ENCODE results near the gene DPY19L1.
"Not testable (repeated sequence)": the region's sequence is repeated elsewhere in the genome, so short reads cannot be mapped to it uniquely, and the experiment has no call there.

The DPY19L1 gene

GRCh38 chr7:35037211-35037525 lies at the start of gene DPY19L1:
DPY19L1 (minus strand) TSS chr7:35037485; CDS start chr7:35037394, 91 bp downstream.
- FAIRE-seq: no peak

- FAIRE-seq: not testable (repeated sequence)
Observed at GRCh38 chr7:35079517-35079916, 42.2 kb upstream of the DPY19L1 start.

DNA sequence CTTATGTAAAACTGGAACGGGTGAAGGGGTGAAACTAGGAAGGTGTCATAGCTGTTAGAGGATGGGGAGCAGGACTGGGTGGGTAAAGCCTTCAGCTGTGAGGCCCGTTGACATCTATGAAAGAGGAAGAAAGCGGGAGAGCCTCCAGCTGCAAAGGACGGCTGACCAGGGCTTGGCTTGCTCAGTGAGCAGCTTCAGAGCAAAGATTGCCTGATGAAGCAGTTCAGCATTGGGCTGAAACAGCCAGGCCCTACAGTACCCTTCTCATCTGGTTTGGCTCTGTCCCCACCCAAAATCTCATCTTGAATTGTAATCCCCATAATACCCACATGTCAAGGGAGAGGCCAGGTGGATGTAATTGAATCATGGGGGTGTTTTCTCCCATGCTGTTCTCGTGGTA lies 36.7 kb upstream of the DPY19L1 start:
- FAIRE-seq: not testable (repeated sequence)

GRCh38 chr7:35072950-35073827 lies 35.9 kb upstream of the DPY19L1 start:
- FAIRE-seq: not testable (repeated sequence)

- FAIRE-seq: not testable (repeated sequence)
Observed at GRCh38 chr7:35069084-35069483, 31.8 kb upstream of the DPY19L1 start.

GRCh38 chr7:35065382-35065781 lies 28.1 kb upstream of the DPY19L1 start:
- not testable (repeated sequence) for FAIRE-seq

- not testable (repeated sequence) for FAIRE-seq
Observed at GRCh38 chr7:35058571-35058970, 21.3 kb upstream of the DPY19L1 start.

DNA sequence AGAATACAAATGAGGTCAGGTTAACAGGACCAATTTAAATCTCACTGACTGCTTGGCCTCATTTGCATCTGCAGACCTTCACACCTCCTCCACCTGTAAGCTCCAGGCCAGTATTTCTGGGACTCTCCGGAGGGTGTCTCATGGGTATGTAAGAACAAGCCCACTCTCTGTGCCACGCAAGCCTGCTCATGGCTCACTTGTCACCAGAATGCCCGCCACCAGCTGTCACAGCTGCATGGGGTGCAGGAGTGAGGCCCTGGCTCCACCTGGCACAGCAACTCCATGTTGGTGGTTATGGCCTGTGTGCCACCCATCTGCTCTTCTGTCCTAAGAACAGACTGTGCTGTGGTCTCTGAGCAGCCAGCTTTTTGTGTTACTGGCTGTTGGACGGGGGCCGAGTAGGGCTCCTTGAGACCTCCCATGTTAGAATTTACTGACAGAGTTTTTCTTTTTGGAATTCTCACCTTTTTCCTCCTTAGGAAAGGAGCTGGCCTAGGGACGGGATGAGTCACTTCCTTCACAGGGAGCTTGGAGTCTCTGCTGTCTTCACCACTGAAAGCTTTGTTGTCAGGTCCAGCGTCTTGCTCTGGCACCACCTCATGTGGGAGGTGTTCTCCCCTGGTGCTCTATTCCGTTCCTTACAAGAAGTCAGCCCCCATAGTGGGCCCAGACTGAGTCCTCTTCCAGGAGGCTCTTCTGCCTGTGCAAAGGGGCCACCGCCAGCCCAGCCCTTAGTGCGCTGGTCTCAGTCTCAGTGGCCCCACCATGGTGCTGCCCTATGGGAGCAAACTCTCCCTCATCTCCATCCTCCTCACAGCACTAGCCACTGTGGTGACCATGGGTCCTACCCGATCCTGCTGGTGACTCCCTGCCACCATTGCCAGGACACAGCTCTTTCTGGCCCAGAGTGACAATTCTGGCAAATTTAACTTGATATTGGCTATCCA lies 20.5 kb upstream of the DPY19L1 start:
- FAIRE-seq: not testable (repeated sequence)

DNA sequence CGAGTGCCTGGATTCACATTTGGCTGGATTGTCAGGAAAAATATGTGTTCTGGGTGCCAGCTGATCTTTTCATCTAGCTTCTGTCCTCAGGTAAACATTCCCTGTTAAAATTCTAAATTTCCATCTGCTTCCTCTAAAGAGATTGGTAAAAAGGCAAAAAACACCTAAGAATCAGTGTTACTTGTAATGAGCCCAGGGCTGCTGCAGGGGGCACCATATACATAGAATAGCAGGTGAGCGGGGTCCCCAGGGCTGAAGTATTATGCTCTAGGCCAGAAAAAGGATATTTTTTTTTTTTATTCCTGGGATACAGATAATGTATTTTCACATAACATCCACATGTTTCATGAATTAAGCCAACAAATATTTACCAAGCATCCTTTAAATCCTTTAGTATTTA lies 18.4 kb upstream of the DPY19L1 start:
- FAIRE-seq: peak; percentile 34

DNA sequence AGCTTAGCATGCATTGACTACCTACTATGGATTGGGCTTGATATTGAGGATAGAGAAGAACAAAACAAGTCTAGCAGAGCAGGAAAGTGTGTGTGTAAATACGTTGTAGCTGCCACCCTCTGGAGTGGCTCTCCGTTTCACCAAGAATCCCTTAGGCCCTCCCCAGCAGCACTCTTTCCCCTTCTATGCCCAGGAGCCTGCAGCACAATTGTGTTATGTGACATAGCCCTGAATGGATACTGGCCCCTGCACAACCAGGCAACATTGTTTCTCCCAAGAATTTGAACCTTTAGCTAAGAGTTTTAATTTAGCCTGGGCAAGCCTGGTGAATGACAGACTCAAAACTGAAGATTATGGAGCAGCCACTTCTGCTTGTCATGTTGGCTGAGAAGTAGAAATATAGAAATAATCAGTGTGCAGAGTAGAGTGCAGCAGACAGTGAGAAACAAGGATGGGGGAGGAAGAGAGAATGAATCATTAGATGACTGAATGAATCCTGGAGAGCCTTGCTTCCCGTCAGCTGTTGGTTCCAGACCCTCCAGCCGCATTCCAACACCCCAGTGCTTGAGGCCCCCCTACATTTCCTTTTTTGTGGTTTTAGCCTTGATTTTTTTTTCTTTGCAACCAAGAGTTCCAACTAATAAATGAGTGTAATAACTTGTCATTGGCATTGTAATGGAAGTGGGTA lies 16.3 kb upstream of the DPY19L1 start:
- FAIRE-seq: not testable (repeated sequence)

GRCh38 chr7:35048390-35048789 lies 11.1 kb upstream of the DPY19L1 start:
- not testable (repeated sequence) for FAIRE-seq

GRCh38 chr7:35047912-35048305 lies 10.6 kb upstream of the DPY19L1 start:
- not testable (repeated sequence) for FAIRE-seq

DNA sequence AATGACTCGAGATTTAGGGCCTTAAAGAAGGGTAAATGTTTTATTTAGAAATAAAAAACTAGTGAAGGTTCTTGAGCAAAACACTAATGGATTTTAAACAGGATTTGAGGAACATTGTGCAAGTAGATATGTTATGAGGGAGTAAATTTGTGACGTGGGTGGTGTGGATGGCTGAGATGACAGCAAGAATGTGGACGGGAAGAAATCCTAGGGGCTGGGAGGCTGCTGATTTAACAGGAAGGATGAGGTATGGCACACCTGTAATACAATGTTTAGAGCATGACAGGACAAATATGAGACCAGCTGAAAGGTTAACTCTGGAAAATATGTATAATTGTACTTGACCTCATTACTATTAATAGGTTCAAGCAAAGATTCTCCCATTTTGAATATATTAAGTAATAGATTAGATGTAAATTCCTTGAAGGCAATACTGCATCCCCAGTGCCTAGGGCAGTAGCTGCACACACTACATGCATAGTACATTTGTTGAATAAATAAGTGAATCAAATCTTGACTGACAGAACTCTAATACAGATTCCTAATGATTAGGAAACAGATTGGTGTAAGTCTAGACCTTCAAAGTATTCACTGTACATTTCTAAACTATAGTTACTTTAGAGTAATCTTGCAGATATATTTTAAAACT lies 10.1 kb upstream of the DPY19L1 start:
- not testable (repeated sequence) for FAIRE-seq

GRCh38 chr7:35043301-35043700 lies 6.0 kb upstream of the DPY19L1 start:
- not testable (repeated sequence) for FAIRE-seq

- no peak for FAIRE-seq
Observed at GRCh38 chr7:35040906-35041305, 3.6 kb upstream of the DPY19L1 start.

GRCh38 chr7:35039343-35039742 lies 2.1 kb upstream of the DPY19L1 start:
- no peak for FAIRE-seq

DNA sequence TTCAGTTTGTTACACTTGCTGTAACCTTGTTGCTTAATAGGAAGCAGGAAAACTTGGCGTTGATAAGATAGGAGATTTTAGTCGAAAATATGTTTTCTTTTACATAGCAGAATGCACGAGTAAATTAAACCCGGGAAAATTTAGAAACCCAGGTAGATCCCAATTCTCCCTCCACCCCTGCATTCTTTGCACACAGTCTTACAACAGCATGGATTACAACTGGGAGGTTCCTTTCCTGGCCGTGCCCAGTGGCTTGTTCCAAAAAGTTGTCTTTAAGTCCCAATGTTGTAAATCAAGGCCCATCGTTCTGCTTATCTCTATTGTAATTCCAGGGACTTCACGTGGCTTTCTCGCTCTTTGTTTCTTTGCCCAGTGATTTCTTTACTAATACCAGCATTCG lies 1.1 kb upstream of the DPY19L1 start:
- no peak for FAIRE-seq

DNA sequence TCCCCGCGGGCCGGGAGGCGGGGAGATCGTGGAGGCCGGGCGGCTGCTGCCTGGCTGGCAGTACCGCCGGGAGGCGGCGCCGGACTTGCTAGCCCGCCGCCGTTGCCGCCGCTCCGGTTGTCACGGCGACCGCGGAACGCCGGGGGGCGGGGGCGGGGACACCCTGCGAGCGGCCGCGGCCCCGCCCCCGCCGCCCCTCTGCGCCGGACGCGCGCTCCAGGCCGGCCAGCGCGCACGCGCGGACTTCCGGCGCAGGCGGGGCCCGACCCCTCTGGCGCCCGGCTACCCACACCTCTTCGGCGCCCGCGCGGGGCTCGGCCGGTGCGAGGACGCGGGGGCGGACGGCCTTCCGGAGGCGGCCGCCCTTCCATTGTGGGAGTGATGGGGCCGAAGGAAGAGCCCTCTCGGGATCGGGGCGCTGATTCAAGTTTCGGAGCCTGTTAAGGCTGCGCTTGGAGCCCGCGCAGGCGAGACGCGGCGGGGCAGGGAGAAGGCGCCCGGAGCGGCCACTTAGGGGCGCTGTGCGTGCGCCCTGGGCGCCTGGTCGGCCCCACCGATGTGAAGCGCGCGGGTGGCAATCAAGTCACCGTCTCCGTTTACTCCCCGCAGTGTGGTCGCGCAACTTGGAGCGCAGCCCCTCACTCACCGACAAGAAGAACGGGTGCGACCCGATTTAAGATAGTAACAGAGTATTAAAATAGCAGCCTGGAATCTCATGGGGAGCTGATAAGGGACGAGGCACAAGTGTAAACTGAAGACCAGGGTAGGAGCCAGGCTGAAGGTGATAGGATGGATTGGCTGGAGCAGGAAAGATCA lies 449 bp upstream of the DPY19L1 start:
- no peak for FAIRE-seq

DNA sequence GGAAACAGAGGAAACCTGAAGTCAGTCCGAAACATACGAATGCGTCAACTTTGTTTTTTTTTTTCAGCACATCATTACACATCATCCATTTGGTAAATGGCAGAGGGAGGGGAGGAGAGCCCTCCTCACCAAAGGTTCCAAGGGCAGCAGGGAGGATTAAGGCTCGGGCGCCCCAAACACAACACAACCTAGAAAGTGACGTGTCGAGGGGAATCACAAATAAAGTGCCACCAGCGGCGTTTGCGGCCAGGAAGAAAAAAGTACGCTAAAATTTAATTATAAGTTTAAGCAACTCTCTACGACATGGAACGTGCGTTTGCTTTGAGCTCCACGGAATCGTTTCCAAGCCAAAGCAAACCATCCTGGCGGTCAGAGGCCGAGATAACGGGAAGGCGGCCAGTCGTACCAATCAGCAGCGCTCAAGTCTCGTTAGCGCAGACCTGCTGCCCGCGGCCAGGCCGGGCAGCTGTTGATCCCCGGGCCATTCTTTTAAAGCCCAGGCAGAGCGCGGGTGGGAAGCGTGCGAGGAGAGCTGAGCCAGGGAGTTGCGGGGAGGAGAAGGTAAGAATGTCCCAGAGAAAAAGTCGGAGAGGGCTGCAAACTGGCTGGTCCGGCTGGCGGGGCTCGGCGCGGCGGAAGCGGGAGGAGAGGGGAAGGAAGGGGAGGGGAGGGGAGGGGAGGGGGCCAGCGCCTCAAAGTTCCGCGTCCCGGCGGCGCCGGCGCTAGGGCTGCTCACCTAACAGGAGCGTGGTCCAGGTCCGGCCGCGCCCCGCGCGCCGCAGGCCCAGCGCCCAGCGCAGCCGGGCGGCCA lies 719 bp downstream of the DPY19L1 start:
- FAIRE-seq: no peak

DNA sequence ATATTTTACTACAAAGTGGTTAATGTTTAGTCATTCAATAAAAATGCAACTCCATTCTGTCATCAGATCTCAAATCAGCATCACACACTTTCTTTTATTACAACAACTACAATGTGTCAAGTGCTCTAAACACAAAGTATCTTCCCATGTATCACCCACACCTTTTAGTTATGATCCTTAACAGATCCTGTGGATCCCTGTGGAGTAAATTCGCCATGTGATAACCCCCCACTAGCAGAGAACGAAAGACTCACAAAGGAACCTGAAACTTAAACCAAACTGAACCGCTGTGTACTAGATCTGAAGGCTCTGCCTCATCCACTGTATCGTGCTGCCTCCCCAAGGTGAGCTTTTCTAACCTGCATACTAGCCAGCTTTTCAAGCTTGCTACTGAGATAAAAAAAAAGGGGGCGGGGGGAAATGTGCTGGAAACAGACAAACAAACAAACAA lies 1.7 kb downstream of the DPY19L1 start:
- no peak for FAIRE-seq

DNA sequence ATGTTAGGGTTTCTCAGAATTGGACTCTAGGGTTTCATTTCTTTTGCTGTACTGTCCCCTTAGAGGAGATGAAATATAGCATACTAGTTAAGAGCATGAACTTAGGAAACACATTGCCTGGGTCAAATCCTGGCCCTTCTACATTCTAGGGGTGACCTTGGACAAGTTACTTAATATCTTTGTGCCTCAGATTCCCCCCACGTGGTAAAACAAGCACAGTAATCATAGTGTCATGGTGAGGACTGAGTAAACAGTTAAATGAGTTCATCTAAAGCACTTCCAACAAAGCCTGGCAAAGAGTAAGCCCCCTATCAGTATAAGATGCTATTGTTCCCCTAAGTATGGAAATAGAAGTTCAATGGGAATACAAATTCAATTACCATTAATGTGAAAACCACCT lies 5.1 kb downstream of the DPY19L1 start:
- FAIRE-seq: no peak
